Activated naive CD8-positive, alpha-beta T cell treated with anti-CD3 and anti-CD28 coated beads, Interleukin-2, amount 10 ng/mL, durations not matched to agents 7 days and 5 days (primary cell): ENCODE measurements around the gene SCMH1. TPM values are rescaled to one million over a fixed set of nuclear protein-coding genes. Genes with fewer than 3 reads are reported as not detected.
"Not testable (repeated sequence)": the region's sequence is repeated elsewhere in the genome, so short reads cannot be mapped to it uniquely, and the experiment has no call there.

ENCODE experiments used
- ATAC-seq: fragments of 150-1000 bp; cut with Tn5 transposase; one replicate; pipeline ENCODE4 v1.10.0; 2021; ENCODE audit warnings: low read depth, moderate library complexity
- POLR2A ChIA-PET: fragments of 350-600 bp; sonication (Branson Sonifier 250); formaldehyde crosslinking; loops from one replicate; lab custom pipeline; 2021; ENCODE audit warnings: antibody characterized with exemption; lab: Charles Lee
- DNase-seq: peaks from one replicate; pipeline ENCODE4 v3.0.0; 2021
- H3K27ac Mint-ChIP-seq: one replicate; pipeline ENCODE4 v1.8.0; 2022; ENCODE audit warnings: mild to moderate bottlenecking, mixed read lengths
- H3K27me3 Mint-ChIP-seq: one replicate; pipeline ENCODE4 v1.8.0; 2022; ENCODE audit warnings: mild to moderate bottlenecking, moderate library complexity, mixed read lengths
- H3K36me3 Mint-ChIP-seq: one replicate; pipeline ENCODE4 v1.8.0; 2021; ENCODE audit warnings: mild to moderate bottlenecking, mixed read lengths
- H3K4me1 Mint-ChIP-seq: one replicate; pipeline ENCODE4 v1.8.0; 2021; ENCODE audit warnings: mixed read lengths
- H3K4me3 Mint-ChIP-seq: one replicate; pipeline ENCODE4 v1.8.0; 2022; ENCODE audit warnings: mild to moderate bottlenecking, moderate library complexity, mixed read lengths
- H3K9me3 Mint-ChIP-seq: one replicate; pipeline ENCODE4 v1.8.0; 2021; ENCODE audit warnings: mixed read lengths
- total RNA-seq, 2 experiments: library from RNA; stranded (reverse); gene quantifications; one replicate each; pipeline ENCODE4 v1.2.3, GENCODE V29; 2021

SCMH1 gene
- total RNA-seq, 2 experiments from 2014 or later = 24.2 to 25.5 TPM

GRCh38 chr1:41241354-41241748 is 755 bp downstream of the SCMH1 start:
- peaks cover 1% of the 10 kb centered on the region for H3K36me3 Mint-ChIP-seq
- POLR2A ChIA-PET = interaction anchor here (0.6 to 1.1 kb wide), 4 partner anchors 10 to 1186 kb away, joined by 3 to 5 read pairs (median 4); partner anchors contain the start of gene CTPS1
- H3K4me3 Mint-ChIP-seq = peak overlapping the region; percentile 82
- no peak overlapping the region for H3K27ac Mint-ChIP-seq
- peak; percentile 53 for ATAC-seq
- H3K27me3 Mint-ChIP-seq = peaks cover 5% of the 10 kb centered on the region
- peaks cover 29% of the 10 kb centered on the region for H3K4me1 Mint-ChIP-seq
- H3K9me3 Mint-ChIP-seq = no peaks in the 10 kb centered on the region
- DNase-seq = peak; percentile 65

GRCh38 chr1:41240781-41241353 is 1.2 kb downstream of the SCMH1 start:
- Mint-ChIP-seq H3K4me3 (peak overlapping the region; percentile 82), H3K27ac (peak overlapping the region; percentile 80), H3K9me3 (no peaks in the 10 kb centered on the region), H3K27me3 (peaks cover 5% of the 10 kb centered on the region), H3K4me1 (peaks cover 29% of the 10 kb centered on the region), H3K36me3 (peaks cover 1% of the 10 kb centered on the region)
- DNase-seq (no peak), ATAC-seq (no peak)
- POLR2A ChIA-PET = interaction anchor here (1.0 to 1.1 kb wide), 2 partner anchors 9 to 261 kb away, joined by 3 read pairs; partner anchors contain the start of gene CTPS1

GRCh38 chr1:41239988-41240610 is 2.0 kb downstream of the SCMH1 start:
- Mint-ChIP-seq H3K27me3 (peaks cover 3% of the 10 kb centered on the region), H3K27ac (no peak overlapping the region), H3K36me3 (peaks cover 1% of the 10 kb centered on the region), H3K4me3 (no peak overlapping the region), H3K4me1 (peaks cover 26% of the 10 kb centered on the region), H3K9me3 (no peaks in the 10 kb centered on the region)
- POLR2A ChIA-PET = interaction anchor here (1.0 kb wide), 1 partner anchor 260 kb away, joined by 3 read pairs; the partner anchor contains the start of gene CTPS1
- DNase-seq = no peak
- ATAC-seq = peak; percentile 20

GRCh38 chr1:41238311-41238988 is 3.7 kb downstream of the SCMH1 start:
- no peak for ATAC-seq
- Mint-ChIP-seq H3K4me3 (no peak overlapping the region), H3K9me3 (no peaks in the 10 kb centered on the region), H3K27me3 (no peaks in the 10 kb centered on the region), H3K4me1 (peaks cover 20% of the 10 kb centered on the region), H3K27ac (no peak overlapping the region), H3K36me3 (peaks cover 1% of the 10 kb centered on the region)
- POLR2A ChIA-PET = no interaction called here
- no peak for DNase-seq

GRCh38 chr1:41236781-41237180 is 5.3 kb downstream of the SCMH1 start:
- H3K4me3 Mint-ChIP-seq = no peak overlapping the region
- POLR2A ChIA-PET = no interaction called here
- peaks cover 1% of the 10 kb centered on the region for H3K36me3 Mint-ChIP-seq
- H3K27me3 Mint-ChIP-seq = no peaks in the 10 kb centered on the region
- no peaks in the 10 kb centered on the region for H3K9me3 Mint-ChIP-seq
- no peak for ATAC-seq
- DNase-seq = no peak
- H3K4me1 Mint-ChIP-seq = peaks cover 14% of the 10 kb centered on the region
- H3K27ac Mint-ChIP-seq = no peak overlapping the region

- Mint-ChIP-seq H3K36me3 (peaks cover 1% of the 10 kb centered on the region), H3K4me1 (peaks cover 13% of the 10 kb centered on the region), H3K9me3 (no peaks in the 10 kb centered on the region), H3K27ac (no peak overlapping the region), H3K27me3 (no peaks in the 10 kb centered on the region), H3K4me3 (no peak overlapping the region)
- ATAC-seq (no peak), DNase-seq (no peak)
- POLR2A ChIA-PET = interaction anchor here (0.7 kb wide), 1 partner anchor 1696 kb away, joined by 6 read pairs; no protein-coding TSS in a partner anchor
Observed at GRCh38 chr1:41235893-41236292, 6.2 kb downstream of the SCMH1 start.

DNA sequence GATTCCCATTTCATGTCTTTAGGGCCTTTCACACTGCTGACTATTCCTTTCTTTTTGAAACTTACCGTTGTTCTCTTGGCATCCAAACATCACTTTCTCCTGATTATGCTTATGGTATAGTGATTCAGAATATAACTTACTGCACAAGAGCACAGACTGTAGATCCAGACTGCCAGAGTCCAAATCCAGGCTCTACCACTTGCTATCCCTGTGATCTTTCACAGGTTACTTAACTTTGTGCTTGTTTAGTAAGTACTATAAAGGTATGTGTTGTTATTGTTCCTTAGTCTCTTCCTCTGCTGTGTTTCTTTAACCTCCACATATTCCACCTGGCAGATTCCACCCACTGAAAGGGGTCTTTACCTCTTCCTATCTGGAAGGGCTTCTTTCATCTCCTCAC is 8.4 kb downstream of the SCMH1 start:
- Mint-ChIP-seq H3K9me3 (no peaks in the 10 kb centered on the region), H3K27me3 (no peaks in the 10 kb centered on the region), H3K27ac (no peak overlapping the region), H3K36me3 (peaks cover 7% of the 10 kb centered on the region), H3K4me3 (no peak overlapping the region), H3K4me1 (peaks cover 4% of the 10 kb centered on the region)
- DNase-seq (no peak), ATAC-seq (no peak)
- POLR2A ChIA-PET = no interaction called here

DNA sequence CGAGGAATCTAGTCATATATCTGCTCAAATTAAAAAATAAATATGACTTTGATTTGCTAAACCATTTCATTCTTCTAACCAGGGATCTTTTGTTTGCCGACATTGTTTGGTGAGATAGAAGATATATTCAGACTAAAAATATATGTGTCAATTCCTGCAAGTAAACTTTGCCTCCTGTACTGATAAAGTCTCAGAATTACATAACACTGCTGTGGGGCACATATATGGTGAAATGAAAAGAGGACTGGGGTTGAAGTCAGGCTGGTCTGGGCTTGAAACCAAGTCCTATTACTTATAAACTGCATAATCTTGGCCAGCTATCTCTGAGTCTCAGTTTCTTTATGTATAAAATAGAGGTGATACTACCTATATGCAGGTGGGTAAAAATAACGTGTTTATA is 9.8 kb downstream of the SCMH1 start:
- ATAC-seq (no peak), DNase-seq (no peak)
- Mint-ChIP-seq H3K27me3 (no peaks in the 10 kb centered on the region), H3K4me3 (no peak overlapping the region), H3K27ac (no peak overlapping the region), H3K4me1 (peaks cover 2% of the 10 kb centered on the region), H3K36me3 (peaks cover 16% of the 10 kb centered on the region), H3K9me3 (no peaks in the 10 kb centered on the region)
- POLR2A ChIA-PET = interaction anchor here (1.4 kb wide), 1 partner anchor 9 kb away, joined by 3 read pairs; no protein-coding TSS in a partner anchor

DNA sequence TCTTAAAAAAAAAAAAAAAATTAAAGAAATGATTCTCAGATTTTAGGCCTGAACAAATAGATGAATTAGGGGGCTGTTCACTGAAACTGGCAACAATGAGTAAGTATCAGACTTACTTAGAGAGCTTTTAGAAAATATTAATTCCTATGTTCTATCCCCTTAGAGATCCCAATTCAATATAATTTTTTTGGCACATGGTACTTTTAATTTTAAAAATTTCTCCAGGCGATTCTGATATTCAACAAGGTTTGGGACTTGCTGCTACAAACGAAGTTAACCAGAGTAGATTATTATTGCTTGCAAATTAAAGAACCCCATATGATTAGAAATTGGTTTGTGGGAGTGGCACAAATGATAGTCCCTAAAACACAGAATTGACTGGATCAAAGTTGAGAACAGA is 11.4 kb downstream of the SCMH1 start:
- Mint-ChIP-seq H3K4me3 (no peak overlapping the region), H3K4me1 (peaks cover 6% of the 10 kb centered on the region), H3K36me3 (peaks cover 15% of the 10 kb centered on the region), H3K27ac (no peak overlapping the region), H3K27me3 (no peaks in the 10 kb centered on the region), H3K9me3 (no peaks in the 10 kb centered on the region)
- POLR2A ChIA-PET = no interaction called here
- no peak for DNase-seq
- ATAC-seq = no peak

GRCh38 chr1:41229219-41229618 is 12.9 kb downstream of the SCMH1 start:
- H3K36me3 Mint-ChIP-seq = peaks cover 15% of the 10 kb centered on the region
- POLR2A ChIA-PET, H3K27me3 Mint-ChIP-seq, H3K9me3 Mint-ChIP-seq, ATAC-seq, DNase-seq, H3K4me1 Mint-ChIP-seq, H3K27ac Mint-ChIP-seq, H3K4me3 Mint-ChIP-seq: not testable (repeated sequence)

- POLR2A ChIA-PET = no interaction called here
- DNase-seq (no peak), ATAC-seq (no peak)
- Mint-ChIP-seq H3K9me3 (no peaks in the 10 kb centered on the region), H3K4me3 (no peak overlapping the region), H3K27ac (no peak overlapping the region), H3K36me3 (peaks cover 18% of the 10 kb centered on the region), H3K4me1 (peaks cover 8% of the 10 kb centered on the region), H3K27me3 (no peaks in the 10 kb centered on the region)
Observed at GRCh38 chr1:41226815-41227434, 15.2 kb downstream of the SCMH1 start.

GRCh38 chr1:41225495-41225894 is 16.6 kb downstream of the SCMH1 start:
- H3K27ac Mint-ChIP-seq = no peak overlapping the region
- no peak for ATAC-seq
- H3K4me3 Mint-ChIP-seq = no peak overlapping the region
- H3K27me3 Mint-ChIP-seq = no peaks in the 10 kb centered on the region
- POLR2A ChIA-PET = no interaction called here
- peaks cover 5% of the 10 kb centered on the region for H3K9me3 Mint-ChIP-seq
- DNase-seq = no peak
- H3K36me3 Mint-ChIP-seq = peaks cover 25% of the 10 kb centered on the region
- H3K4me1 Mint-ChIP-seq = peaks cover 13% of the 10 kb centered on the region

- Mint-ChIP-seq H3K27ac (no peak overlapping the region), H3K4me1 (peaks cover 11% of the 10 kb centered on the region), H3K9me3 (peaks cover 15% of the 10 kb centered on the region), H3K36me3 (peaks cover 33% of the 10 kb centered on the region), H3K4me3 (peak overlapping the region; percentile 31), H3K27me3 (no peaks in the 10 kb centered on the region)
- POLR2A ChIA-PET = no interaction called here
- ATAC-seq (no peak), DNase-seq (no peak)
Observed at GRCh38 chr1:41222496-41222895, 19.6 kb downstream of the SCMH1 start.
